Transverse colon (tissue), 4 donors: Measurements from ENCODE around the gene DELE1. TPM values are rescaled to one million over a fixed set of nuclear protein-coding genes. Genes with fewer than 3 reads are reported as not detected.

Experiments used
- DNase-seq: peaks from one replicate; pipeline ENCODE4 v3.0.0-alpha.2; 2019
- H3K27ac ChIP-seq, 4 donors: fragments of 200-600 bp; sonication (generic); 2 replicates each; pipeline ENCODE4 v1.5.1; 2016 to 2018; ENCODE audit warnings: inconsistent platforms in 4 of 4
- H3K27me3 ChIP-seq: fragments of 200-600 bp; sonication (generic); 2 replicates; pipeline ENCODE4 v1.5.1; 2017; ENCODE audit warnings: inconsistent platforms
- H3K36me3 ChIP-seq, 4 donors: fragments of 200-600 bp; sonication (generic); 2 replicates each; pipeline ENCODE4 v1.5.1; 2017 to 2019; ENCODE audit warnings: inconsistent platforms in 4 of 4
- H3K4me1 ChIP-seq, 4 donors: fragments of 200-600 bp; sonication (generic); 2 replicates each; pipeline ENCODE4 v1.5.1; 2017 to 2020; ENCODE audit warnings: inconsistent platforms in 4 of 4
- H3K4me3 ChIP-seq, 4 donors: fragments of 200-600 bp; sonication (generic); 1 replicate in 1 of 4; 2 replicates in 3 of 4; pipeline versions ENCODE4 v1.5.1 to v1.6.1; 2017 to 2019; ENCODE audit warnings: inconsistent platforms in 4 of 4
- H3K9me3 ChIP-seq, 2 donors: fragments of 200-600 bp; sonication (generic); 2 replicates each; pipeline ENCODE4 v1.5.1; 2017 to 2019; ENCODE audit warnings: inconsistent platforms in 2 of 2
- CTCF ChIP-seq, 5 experiments: fragments of 200-600 bp in 3 of 5; fragments of 450-650 bp in 2 of 5; sonication (generic) in 3 of 5; IDR thresholded peaks; 1 replicate in 2 of 5; 2 replicates in 3 of 5; pipeline ENCODE4 v1.5.1; 2016 to 2017; ENCODE audit warnings: antibody characterized with exemption in 5 of 5, inconsistent platforms in 3 of 5, mild to moderate bottlenecking in 2 of 5, moderate library complexity in 1 of 5
- EP300 ChIP-seq: sonication (generic); formaldehyde crosslinking; IDR thresholded peaks from one replicate; pipeline ENCODE4 v1.6.1; 2017; ENCODE audit warnings: antibody characterized with exemption, low read depth
- POLR2A ChIP-seq: fragments of 450-650 bp; IDR thresholded peaks from one replicate; pipeline ENCODE4 v1.6.1; 2016; ENCODE audit warnings: antibody characterized with exemption, mild to moderate bottlenecking, moderate library complexity
- POLR2AphosphoS5 ChIP-seq, 3 donors: sonication (generic); formaldehyde crosslinking; IDR thresholded peaks; one replicate each; pipeline ENCODE4 v1.6.1; 2016; ENCODE audit warnings: antibody characterized with exemption in 3 of 3
- WGBS, 2 donors: methylation state at CpG; one replicate each; pipeline ENCODE4 v1.1.5; 2018; ENCODE audit warnings: low coverage in 1 of 2; 5-methylcytosine and 5-hydroxymethylcytosine counted together
- in situ Hi-C, 4 donors: fragments of 200-750 bp; cut with MboI; loops; one replicate each; pipeline versions ENCODE4 v1.15.0 to v1.15.1; 2017; ENCODE audit warnings: low sequenced_read_pairs in 3 of 4, low pct_ligation_motif_present in 1 of 4, low pct_unique_long_range_greater_than_20kb in 1 of 4
- intact Hi-C: fragments of 100-400 bp; cut with DNase I; formaldehyde crosslinking; loops from one replicate; pipeline ENCODE4 v1.15.1; 2023; ENCODE audit warnings: low total_unique reads
- total RNA-seq, 4 donors: library from RNA; depleted of rRNA; stranded (reverse); fragments of >200 nt; gene quantifications; one replicate each; pipeline ENCODE4 v1.1.0, GENCODE V29; 2016

Gene DELE1
- total RNA-seq, 4 donors from 2014 or later, result 92.6 to 270 (median 126) TPM

- intact Hi-C loops, result no loop called here
- Histone ChIP-seq H3K36me3 (peaks cover 0 to 16% (median 7%) of the 10 kb centered on the region in 4 donors), H3K4me1 (peaks cover 0 to 11% (median 1%) of the 10 kb centered on the region in 4 donors), H3K27ac (peak overlapping the region in 1 of 4 donors; percentile 35), H3K4me3 (no peak overlapping the region), H3K27me3 (no peaks in the 10 kb centered on the region), H3K9me3 (no peaks in the 10 kb centered on the region)
- DNase-seq, result no peak
- 79 to 82% methylated on average over 6 of the region's 6 CpGs for WGBS, 2 donors
- TF ChIP-seq POLR2A, result no peak
- no peak for TF ChIP-seq EP300
- no peak for TF ChIP-seq CTCF (IDR thresholded peaks at IDR 0.05)
- TF ChIP-seq POLR2AphosphoS5 (IDR thresholded peaks at IDR 0.05), result no peak
- in situ Hi-C loops, result no loop called here
Measured at GRCh38 chr5:141941779-141942178, 18.1 kb downstream of the DELE1 start.

- Histone ChIP-seq H3K9me3 (no peaks in the 10 kb centered on the region), H3K4me1 (peaks cover 0 to 11% (median 1%) of the 10 kb centered on the region in 4 donors), H3K27ac (peak overlapping the region in 1 of 4 donors; percentile 35), H3K27me3 (no peaks in the 10 kb centered on the region), H3K36me3 (peaks cover 0 to 11% (median 5%) of the 10 kb centered on the region in 4 donors), H3K4me3 (no peak overlapping the region)
- in situ Hi-C loops (no loop called here), intact Hi-C loops (no loop called here)
- no peak for DNase-seq
- TF ChIP-seq EP300, result no peak
- TF ChIP-seq POLR2AphosphoS5 (IDR thresholded peaks at IDR 0.05), result no peak
- no peak for TF ChIP-seq CTCF (IDR thresholded peaks at IDR 0.05)
- no peak for TF ChIP-seq POLR2A
- 70 to 100% methylated on average over 1 to 9 of the region's 9 CpGs for WGBS, 2 donors
Measured at GRCh38 chr5:141942185-141942857, 18.6 kb downstream of the DELE1 start.

- Histone ChIP-seq H3K36me3 (no peaks in the 10 kb centered on the region), H3K27ac (no peak overlapping the region), H3K4me3 (no peak overlapping the region), H3K27me3 (no peaks in the 10 kb centered on the region), H3K4me1 (peaks cover 0 to 11% (median 1%) of the 10 kb centered on the region in 4 donors), H3K9me3 (no peaks in the 10 kb centered on the region)
- 89 to 100% methylated on average over 4 to 9 of the region's 9 CpGs for WGBS, 2 donors
- no peak for DNase-seq
- intact Hi-C loops, result no loop called here
- no peak for TF ChIP-seq POLR2AphosphoS5 (IDR thresholded peaks at IDR 0.05)
- no peak for TF ChIP-seq CTCF (IDR thresholded peaks at IDR 0.05)
- no peak for TF ChIP-seq EP300
- no peak for TF ChIP-seq POLR2A
- in situ Hi-C loops, result no loop called here
Measured at GRCh38 chr5:141944076-141944475, 20.4 kb downstream of the DELE1 start.

- in situ Hi-C loops (no loop called here), intact Hi-C loops (loop anchor here (1.0 kb wide), 1 partner anchor 34 kb away; no protein-coding TSS in a partner anchor)
- no peaks in the 10 kb centered on the region for H3K36me3 ChIP-seq
- no peak for DNase-seq
- TF ChIP-seq POLR2AphosphoS5 (IDR thresholded peaks at IDR 0.05) (no peak), POLR2A (no peak), EP300 (no peak), CTCF (IDR thresholded peaks at IDR 0.05) (no peak)
- H3K9me3 ChIP-seq, result no peaks in the 10 kb centered on the region
- no peaks in the 10 kb centered on the region for H3K27me3 ChIP-seq
- H3K4me3 ChIP-seq, result no peak overlapping the region
- 0 to 51% methylated on average over 1 to 25 of the region's 25 CpGs for whole genome bisulfite sequencing, 2 donors
- peaks cover 0 to 11% (median 1%) of the 10 kb centered on the region in 4 donors for H3K4me1 ChIP-seq
- H3K27ac ChIP-seq, result no peak overlapping the region
Measured at GRCh38 chr5:141945511-141946051, 21.9 kb downstream of the DELE1 start.
